NB4 (cell line): Measurements from ENCODE around the gene ZFHX2.

ENCODE experiments used
- POLR2A ChIP-seq: IDR thresholded peaks from 2 replicates; pipeline ENCODE4 v1.6.1; 2011; ENCODE audit warnings: mild to moderate bottlenecking; ENCODE audit not compliant: insufficient read length; ENCODE audit errors: extremely low read depth
- TF ChIP-seq, protein P1 (sequence below): IDR thresholded peaks from one replicate; pipeline ENCODE4 v1.5.1; 2012; ENCODE audit warnings: low read depth, low read length
- TF ChIP-seq, protein P2 (sequence below): IDR thresholded peaks from 2 replicates; pipeline ENCODE4 v1.6.1; 2011; ENCODE audit warnings: low read depth, low read length

DNA sequence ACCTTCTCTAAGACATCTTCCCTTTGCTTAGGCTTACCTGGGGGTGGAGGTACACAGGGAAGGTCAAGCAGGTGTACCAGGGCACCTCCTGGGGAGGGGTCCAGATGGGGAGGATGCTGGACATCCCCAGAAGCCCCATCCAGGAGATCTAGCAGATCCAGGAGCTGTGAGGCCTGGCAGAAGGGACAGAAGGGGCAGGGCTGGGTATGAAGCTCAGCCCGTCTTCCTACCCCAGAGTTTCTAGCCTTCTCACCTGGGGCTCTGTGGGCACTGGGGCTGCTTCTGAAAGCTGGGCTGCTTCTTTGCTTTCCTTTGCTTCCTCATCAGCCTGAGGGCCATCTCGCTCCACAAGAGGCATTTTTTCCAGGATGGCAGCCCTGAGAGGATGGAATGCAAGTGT is 9.7 kb upstream of the ZFHX2 start:
- no peak for TF ChIP-seq POLR2A
- TF ChIP-seq, protein P1, sequence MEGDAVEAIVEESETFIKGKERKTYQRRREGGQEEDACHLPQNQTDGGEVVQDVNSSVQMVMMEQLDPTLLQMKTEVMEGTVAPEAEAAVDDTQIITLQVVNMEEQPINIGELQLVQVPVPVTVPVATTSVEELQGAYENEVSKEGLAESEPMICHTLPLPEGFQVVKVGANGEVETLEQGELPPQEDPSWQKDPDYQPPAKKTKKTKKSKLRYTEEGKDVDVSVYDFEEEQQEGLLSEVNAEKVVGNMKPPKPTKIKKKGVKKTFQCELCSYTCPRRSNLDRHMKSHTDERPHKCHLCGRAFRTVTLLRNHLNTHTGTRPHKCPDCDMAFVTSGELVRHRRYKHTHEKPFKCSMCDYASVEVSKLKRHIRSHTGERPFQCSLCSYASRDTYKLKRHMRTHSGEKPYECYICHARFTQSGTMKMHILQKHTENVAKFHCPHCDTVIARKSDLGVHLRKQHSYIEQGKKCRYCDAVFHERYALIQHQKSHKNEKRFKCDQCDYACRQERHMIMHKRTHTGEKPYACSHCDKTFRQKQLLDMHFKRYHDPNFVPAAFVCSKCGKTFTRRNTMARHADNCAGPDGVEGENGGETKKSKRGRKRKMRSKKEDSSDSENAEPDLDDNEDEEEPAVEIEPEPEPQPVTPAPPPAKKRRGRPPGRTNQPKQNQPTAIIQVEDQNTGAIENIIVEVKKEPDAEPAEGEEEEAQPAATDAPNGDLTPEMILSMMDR: no peak
- TF ChIP-seq, protein P2, sequence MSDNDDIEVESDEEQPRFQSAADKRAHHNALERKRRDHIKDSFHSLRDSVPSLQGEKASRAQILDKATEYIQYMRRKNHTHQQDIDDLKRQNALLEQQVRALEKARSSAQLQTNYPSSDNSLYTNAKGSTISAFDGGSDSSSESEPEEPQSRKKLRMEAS: no peak
